ENCODE data around the gene CCL16. TPM values are rescaled to one million over a fixed set of nuclear protein-coding genes. Genes with fewer than 3 reads are reported as not detected.

Gene CCL16
- total and polyA plus RNA-seq, 11 donors: 0.19 TPM; not detected in 10

DNA sequence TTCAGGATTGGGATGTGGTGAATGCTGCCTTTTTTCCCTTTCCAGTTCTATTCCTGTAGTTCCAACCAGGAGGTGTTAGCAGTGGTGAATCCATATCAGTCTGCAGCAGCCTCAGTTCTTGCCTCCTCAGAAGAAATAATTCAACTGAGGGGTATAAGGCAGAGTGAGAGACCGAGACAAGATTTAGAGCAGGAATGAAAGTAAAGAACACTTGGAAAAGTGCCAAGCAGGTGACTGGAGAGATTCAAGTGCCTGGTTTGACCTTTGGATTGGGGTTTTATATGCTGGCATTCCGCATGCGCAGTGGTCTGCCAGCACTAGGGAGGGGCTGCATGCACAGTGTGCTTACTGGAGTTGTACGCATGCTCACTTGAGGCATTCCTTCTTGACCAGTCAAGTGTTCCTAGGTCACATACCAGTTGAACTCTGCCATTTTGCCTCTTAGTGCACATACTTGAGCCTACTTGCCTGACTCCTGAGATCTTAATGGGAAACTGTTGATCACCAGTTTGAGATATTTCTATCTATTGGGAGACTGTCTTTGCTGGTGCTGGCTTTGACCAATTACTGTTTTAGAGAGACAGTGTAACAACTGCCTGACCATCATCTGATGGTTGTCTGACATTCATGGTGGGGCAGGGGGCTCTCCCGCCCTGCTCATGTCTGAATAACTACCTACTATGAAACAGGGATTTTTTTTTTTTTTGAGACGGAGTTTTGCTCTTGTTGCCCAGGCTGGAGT lies 20.7 kb upstream of the CCL16 start:
- H3K36me3 ChIP-seq: no peaks in the 10 kb centered on the region
- intact Hi-C loops (cut with DNase I): no loop called here
- no peak overlapping the region for H3K4me3 ChIP-seq
- peaks cover 0 to 4% (median 0%) of the 10 kb centered on the region in 9 donors for H3K27me3 ChIP-seq
- DNase-seq: no peak
- WGBS, 4 donors: 73 to 84% (median 81%) methylated on average over 6 of the region's 6 CpGs
- H3K9me3 ChIP-seq: no peaks in the 10 kb centered on the region
- ATAC-seq: no peak
- H3K4me1 ChIP-seq: no peaks in the 10 kb centered on the region
- TF ChIP-seq, protein P1, sequence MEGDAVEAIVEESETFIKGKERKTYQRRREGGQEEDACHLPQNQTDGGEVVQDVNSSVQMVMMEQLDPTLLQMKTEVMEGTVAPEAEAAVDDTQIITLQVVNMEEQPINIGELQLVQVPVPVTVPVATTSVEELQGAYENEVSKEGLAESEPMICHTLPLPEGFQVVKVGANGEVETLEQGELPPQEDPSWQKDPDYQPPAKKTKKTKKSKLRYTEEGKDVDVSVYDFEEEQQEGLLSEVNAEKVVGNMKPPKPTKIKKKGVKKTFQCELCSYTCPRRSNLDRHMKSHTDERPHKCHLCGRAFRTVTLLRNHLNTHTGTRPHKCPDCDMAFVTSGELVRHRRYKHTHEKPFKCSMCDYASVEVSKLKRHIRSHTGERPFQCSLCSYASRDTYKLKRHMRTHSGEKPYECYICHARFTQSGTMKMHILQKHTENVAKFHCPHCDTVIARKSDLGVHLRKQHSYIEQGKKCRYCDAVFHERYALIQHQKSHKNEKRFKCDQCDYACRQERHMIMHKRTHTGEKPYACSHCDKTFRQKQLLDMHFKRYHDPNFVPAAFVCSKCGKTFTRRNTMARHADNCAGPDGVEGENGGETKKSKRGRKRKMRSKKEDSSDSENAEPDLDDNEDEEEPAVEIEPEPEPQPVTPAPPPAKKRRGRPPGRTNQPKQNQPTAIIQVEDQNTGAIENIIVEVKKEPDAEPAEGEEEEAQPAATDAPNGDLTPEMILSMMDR (IDR thresholded peaks at IDR 0.05): no peak
- no peak for TF ChIP-seq POLR2A (IDR thresholded peaks at IDR 0.05)
- no peak overlapping the region for H3K27ac ChIP-seq

DNA sequence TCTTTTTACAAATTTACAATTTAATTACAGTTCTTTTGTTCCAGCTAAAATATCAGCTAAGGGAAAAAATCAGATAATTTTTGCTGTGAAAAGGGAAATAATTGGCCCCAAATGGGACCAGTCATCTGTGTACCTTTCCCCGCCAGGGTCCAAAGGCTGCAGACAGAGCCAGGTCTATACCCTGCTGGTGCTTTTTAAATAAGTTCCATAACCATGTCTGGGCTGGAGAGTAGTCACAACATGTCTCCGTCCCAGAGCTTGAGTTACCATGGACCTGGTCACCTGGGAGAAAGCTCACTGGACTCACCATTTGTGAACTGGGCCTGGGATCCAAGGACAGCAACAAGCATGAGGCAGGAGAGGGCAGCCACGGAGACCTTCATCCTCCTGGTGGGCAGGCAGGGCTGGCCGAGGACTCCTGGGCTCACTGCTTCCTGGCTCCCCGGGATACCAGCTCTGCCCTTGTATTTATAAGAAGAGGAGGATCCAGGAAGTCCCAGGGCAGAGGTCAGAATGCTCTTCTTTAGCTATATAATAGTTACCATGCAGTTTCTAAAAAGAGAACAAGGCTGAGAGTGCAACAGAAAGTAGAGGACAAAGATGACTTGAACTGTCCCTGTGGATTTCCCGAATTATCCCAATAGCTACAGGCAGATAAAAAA lies 19.9 kb upstream of the CCL16 start, which contains the start of gene CCL15:
Gene CCL15 (minus strand): TSS at position 444 of the 662 bp plus-strand sequence. CDS start 61 bp downstream, at position 383.
- H3K4me1 ChIP-seq: no peaks in the 10 kb centered on the region
- H3K36me3 ChIP-seq: no peaks in the 10 kb centered on the region
- no peak for TF ChIP-seq POLR2A (IDR thresholded peaks at IDR 0.05)
- TF ChIP-seq, protein P1 (IDR thresholded peaks at IDR 0.05): no peak
- no peak within 1 kb of the TSS for H3K27ac ChIP-seq
- intact Hi-C loops (cut with DNase I): no loop called here
- peaks cover 0 to 4% (median 0%) of the 10 kb centered on the region in 9 donors for H3K27me3 ChIP-seq
- 59 to 74% (median 68%) methylated on average over 4 to 6 of the region's 6 CpGs for WGBS, 4 donors
- H3K4me3 ChIP-seq: no peak within 1 kb of the TSS
- ATAC-seq (no peak), DNase-seq (no peak)
- no peaks in the 10 kb centered on the region for H3K9me3 ChIP-seq

DNA sequence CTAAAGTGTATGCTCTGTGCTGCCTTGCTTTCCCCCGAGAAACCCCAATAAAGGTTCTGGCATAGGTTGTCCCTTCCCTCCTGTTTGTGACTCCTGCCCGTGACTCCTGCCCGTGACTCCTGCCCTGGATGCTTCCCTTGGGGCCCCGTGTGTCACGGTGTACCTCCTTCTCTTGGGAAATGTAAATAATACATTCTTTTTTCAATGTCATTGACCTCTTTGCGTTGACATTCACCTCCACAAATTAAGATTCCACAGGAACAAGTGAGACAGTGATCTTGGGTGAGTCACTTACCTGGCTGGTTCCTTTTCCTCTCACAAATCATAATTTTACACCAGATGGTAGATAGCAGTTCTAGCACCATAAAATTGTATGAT lies 19.4 kb upstream of the CCL16 start:
- Histone ChIP-seq H3K9me3 (no peaks in the 10 kb centered on the region), H3K36me3 (no peaks in the 10 kb centered on the region), H3K27ac (no peak overlapping the region), H3K4me3 (no peak overlapping the region), H3K27me3 (peaks cover 0 to 4% (median 0%) of the 10 kb centered on the region in 9 donors), H3K4me1 (no peaks in the 10 kb centered on the region)
- intact Hi-C loops (cut with DNase I): no loop called here
- TF ChIP-seq, protein P1 (IDR thresholded peaks at IDR 0.05): no peak
- TF ChIP-seq POLR2A (IDR thresholded peaks at IDR 0.05): no peak
- WGBS, 4 donors: 82 to 88% (median 83%) methylated on average over 6 of the region's 6 CpGs
- no peak for ATAC-seq
- DNase-seq: no peak

DNA sequence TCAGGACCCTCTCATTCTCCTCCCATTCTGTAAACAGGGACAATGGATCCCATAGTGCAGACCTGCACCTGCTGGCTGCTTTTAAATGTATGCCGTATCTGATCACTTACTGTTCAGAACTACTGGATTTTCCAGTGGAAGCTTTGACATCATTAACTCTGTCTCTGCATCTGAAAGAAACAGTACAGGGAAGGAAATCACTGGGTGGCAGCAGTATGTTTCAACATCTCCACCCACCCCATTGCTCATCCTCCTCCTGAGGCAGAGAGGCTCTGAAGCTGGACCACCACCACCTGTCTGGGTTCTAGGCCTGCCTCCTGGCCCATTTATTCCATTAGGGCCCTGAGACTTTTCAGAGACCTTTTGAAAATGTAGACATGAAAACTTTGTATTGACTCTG lies 17.5 kb upstream of the CCL16 start:
- no peak for ATAC-seq
- H3K4me1 ChIP-seq: no peaks in the 10 kb centered on the region
- H3K4me3 ChIP-seq: no peak overlapping the region
- TF ChIP-seq POLR2A (IDR thresholded peaks at IDR 0.05): no peak
- TF ChIP-seq, protein P1 (IDR thresholded peaks at IDR 0.05): no peak
- peaks cover 0 to 4% (median 0%) of the 10 kb centered on the region in 9 donors for H3K27me3 ChIP-seq
- peaks cover 0 to 10% (median 0%) of the 10 kb centered on the region in 12 donors for H3K9me3 ChIP-seq
- intact Hi-C loops (cut with DNase I): no loop called here
- DNase-seq: no peak
- H3K27ac ChIP-seq: no peak overlapping the region
- H3K36me3 ChIP-seq: no peaks in the 10 kb centered on the region
- 78 to 92% (median 87%) methylated on average over 1 of the region's 1 CpG for WGBS, 4 donors
